ENCODE measurements around the gene ST6GALNAC5.

DNA sequence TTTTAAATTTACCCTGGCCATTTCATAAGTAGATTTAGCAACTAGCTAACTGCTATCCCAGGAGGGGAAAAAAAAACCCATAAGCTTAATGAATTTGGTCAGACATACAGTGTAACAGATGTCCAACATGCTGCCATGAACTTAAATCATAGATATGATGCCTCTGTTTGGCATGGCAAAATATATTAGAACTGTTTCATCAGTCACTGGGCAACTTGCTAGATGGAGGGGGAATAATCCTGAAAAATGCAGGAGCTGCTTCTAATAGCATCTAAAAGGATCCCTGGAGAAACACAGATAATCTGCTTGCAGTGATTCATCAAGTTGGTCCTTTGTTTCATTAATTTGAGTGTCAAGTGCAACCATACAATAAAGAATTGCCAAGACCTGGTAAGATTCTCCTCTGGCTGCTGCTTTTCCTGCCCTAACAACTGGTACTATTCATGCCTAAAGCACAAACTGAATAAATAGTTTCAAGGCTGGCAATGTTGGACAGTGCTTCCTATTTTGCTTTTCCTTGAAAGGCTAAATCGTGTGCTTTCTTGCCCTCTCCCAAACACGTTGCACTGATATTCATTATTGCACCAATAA lies 1.5 kb upstream of the ST6GALNAC5 start:
- TF ChIP-seq, protein P1, sequence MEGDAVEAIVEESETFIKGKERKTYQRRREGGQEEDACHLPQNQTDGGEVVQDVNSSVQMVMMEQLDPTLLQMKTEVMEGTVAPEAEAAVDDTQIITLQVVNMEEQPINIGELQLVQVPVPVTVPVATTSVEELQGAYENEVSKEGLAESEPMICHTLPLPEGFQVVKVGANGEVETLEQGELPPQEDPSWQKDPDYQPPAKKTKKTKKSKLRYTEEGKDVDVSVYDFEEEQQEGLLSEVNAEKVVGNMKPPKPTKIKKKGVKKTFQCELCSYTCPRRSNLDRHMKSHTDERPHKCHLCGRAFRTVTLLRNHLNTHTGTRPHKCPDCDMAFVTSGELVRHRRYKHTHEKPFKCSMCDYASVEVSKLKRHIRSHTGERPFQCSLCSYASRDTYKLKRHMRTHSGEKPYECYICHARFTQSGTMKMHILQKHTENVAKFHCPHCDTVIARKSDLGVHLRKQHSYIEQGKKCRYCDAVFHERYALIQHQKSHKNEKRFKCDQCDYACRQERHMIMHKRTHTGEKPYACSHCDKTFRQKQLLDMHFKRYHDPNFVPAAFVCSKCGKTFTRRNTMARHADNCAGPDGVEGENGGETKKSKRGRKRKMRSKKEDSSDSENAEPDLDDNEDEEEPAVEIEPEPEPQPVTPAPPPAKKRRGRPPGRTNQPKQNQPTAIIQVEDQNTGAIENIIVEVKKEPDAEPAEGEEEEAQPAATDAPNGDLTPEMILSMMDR (tag by site-specific recombination; IDR thresholded peaks at IDR 0.05) = no peak
- no peak for TF ChIP-seq ZNF274 (IDR thresholded peaks at IDR 0.05; ENCODE audit: low read length)
- no peak for TF ChIP-seq ZNF274 (tag by site-specific recombination; IDR thresholded peaks at IDR 0.05; ENCODE audit: borderline replicate concordance)
- TF ChIP-seq ZNF768 (tag by site-specific recombination; IDR thresholded peaks at IDR 0.05) = no peak
- TF ChIP-seq TCF7L2 (IDR thresholded peaks at IDR 0.05; ENCODE audit: borderline replicate concordance, low read depth, low read length) = no peak
- no peak for TF ChIP-seq BCL11A (tag by site-specific recombination; IDR thresholded peaks at IDR 0.05; ENCODE audit: low read depth)
- TF ChIP-seq ZNF558 (tag by site-specific recombination; IDR thresholded peaks at IDR 0.05) = no peak
- TF ChIP-seq KLF1 (tag by site-specific recombination; IDR thresholded peaks at IDR 0.05) = no peak
- no peak for TF ChIP-seq ZBTB7A (tag by site-specific recombination; IDR thresholded peaks at IDR 0.05; ENCODE audit: low read depth)
- no peak for TF ChIP-seq ZNF121 (tag by site-specific recombination; IDR thresholded peaks at IDR 0.05)
- no peak for TF ChIP-seq ZNF530 (tag by site-specific recombination; IDR thresholded peaks at IDR 0.05; ENCODE audit: low read depth)
- TF ChIP-seq MEIS1 (CRISPR knock-in tag; IDR thresholded peaks at IDR 0.05; ENCODE audit: borderline replicate concordance) = no peak
